SK-N-SH treated with all-trans-retinoic acid at 6 μM for 48 hours (cell line): ENCODE results near the gene UBE3C.

Experiments used
- PPARA ChIP-seq: fragments of 250-450 bp; sonication (Bioruptor Pico); IDR thresholded peaks from 2 replicates; pipeline ENCODE4 v1.5.0; 2020; ENCODE audit warnings: mild to moderate bottlenecking, borderline replicate concordance
- TCF4 ChIP-seq: fragments of 250-450 bp; sonication (Bioruptor Pico); IDR thresholded peaks from 2 replicates; pipeline ENCODE4 v1.8.0; 2021; ENCODE audit warnings: mild to moderate bottlenecking, moderate library complexity, borderline replicate concordance
- TOX ChIP-seq: fragments of 250-450 bp; sonication (Bioruptor Pico); IDR thresholded peaks from 2 replicates; pipeline ENCODE4 v1.8.0; 2021; ENCODE audit warnings: mild to moderate bottlenecking, moderate library complexity, borderline replicate concordance
- ZFP30 ChIP-seq: fragments of 450-650 bp; formaldehyde crosslinking; IDR thresholded peaks from 2 replicates; pipeline ENCODE4 v1.5.0; 2022; ENCODE audit warnings: mild to moderate bottlenecking, moderate library complexity

DNA sequence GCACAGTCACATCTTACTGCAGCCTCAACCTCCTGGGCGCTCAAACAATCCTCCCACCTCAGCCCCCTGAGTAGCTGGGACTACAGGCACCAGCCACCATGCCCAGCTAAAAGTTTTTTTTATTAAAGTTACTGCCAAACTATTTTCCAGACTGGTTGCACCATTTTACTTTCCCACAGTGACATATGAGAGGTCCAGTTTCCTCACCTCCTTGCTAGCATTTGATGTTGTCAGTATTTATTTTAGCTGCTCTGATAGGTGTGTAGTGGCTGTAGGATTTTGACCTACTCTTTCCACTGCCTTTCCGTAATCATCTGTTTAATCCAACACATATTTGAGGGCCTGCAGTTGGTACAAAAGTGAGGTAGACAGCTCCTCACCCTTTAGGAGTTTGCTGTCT, 5.4 kb upstream of the UBE3C start:
- TF ChIP-seq TCF4 (CRISPR knock-in tag): no peak
- TF ChIP-seq PPARA: no peak
- no peak for TF ChIP-seq TOX (CRISPR knock-in tag)
- TF ChIP-seq ZFP30 (CRISPR knock-in tag): no peak
